Ovary (tissue), 9 donors: ENCODE data around the gene ABCA8. TPM values are rescaled to one million over a fixed set of nuclear protein-coding genes. Genes with fewer than 3 reads are reported as not detected.

Experiments used
- DNase-seq, 5 donors: peaks; one replicate each; pipeline ENCODE4 v3.0.0-alpha.2; 2019 to 2020
- H3K27ac ChIP-seq, 2 donors: fragments of 200-600 bp; one replicate each; pipeline versions ENCODE4 v1.5.1 to v1.8.0; 2019 to 2022
- H3K27me3 ChIP-seq: fragments of 200-600 bp; one replicate; pipeline ENCODE4 v1.8.0; 2022
- H3K36me3 ChIP-seq: fragments of 200-600 bp; sonication (generic); one replicate; pipeline ENCODE4 v1.5.1; 2019
- H3K4me1 ChIP-seq: one replicate; pipeline ENCODE4 v1.8.1; 2013; ENCODE audit warnings: mild to moderate bottlenecking, moderate library complexity; ENCODE audit not compliant: insufficient read depth
- H3K4me3 ChIP-seq: fragments of 200-600 bp; sonication (generic); one replicate; pipeline ENCODE4 v1.5.1; 2017
- H3K9me3 ChIP-seq, 2 donors: fragments of 200-600 bp in 1 of 2; sonication (generic) in 1 of 2; one replicate each; pipeline versions ENCODE4 v1.5.1 to v1.8.1; 2013 to 2019; ENCODE audit warnings: mild to moderate bottlenecking in 1 of 2, moderate library complexity in 1 of 2
- EP300 ChIP-seq: sonication (generic); formaldehyde crosslinking; IDR thresholded peaks from one replicate; pipeline ENCODE4 v1.6.1; 2017; ENCODE audit warnings: antibody characterized with exemption
- POLR2A ChIP-seq: fragments of 450-650 bp; IDR thresholded peaks from one replicate; pipeline ENCODE4 v1.6.1; 2017; ENCODE audit warnings: antibody characterized with exemption, mild to moderate bottlenecking, moderate library complexity
- WGBS, 3 donors: extraction: QIAGEN DNeasy Blood & Tissue Kit in 1 of 3; methylation state at CpG; one replicate each; pipeline versions ENCODE4 v1.1.5 to v1.1.7; 2013 to 2017; 5-methylcytosine and 5-hydroxymethylcytosine counted together
- intact Hi-C, 4 donors: fragments of 100-400 bp; cut with DNase I; formaldehyde crosslinking; loops; one replicate each; pipeline versions ENCODE4 v1.11.0 to v1.15.1; 2022 to 2023
- polyA plus RNA-seq, 2 donors: library from polyadenylated mRNA; stranded (reverse); fragments of 200-250 nt in 1 of 2; fragments of 350-450 nt in 1 of 2; fragmentation: Illumina TruSeq in 1 of 2; extraction: RNeasy Lipid Tissue Mini Kit (QIAGEN cat#74804) in 1 of 2; gene quantifications; one replicate each; pipeline ENCODE4 v1.2.3, GENCODE V29; 2013 to 2014
- total RNA-seq, 7 donors: library from RNA; depleted of rRNA in 2 of 7; stranded (reverse); fragments of >200 nt in 2 of 7; fragmentation: NEBNext Ultra II Directional in 3 of 7; extraction: Animal tissue kit (Norgen Biotek cat#: 25700) in 3 of 7; gene quantifications; one replicate each; pipeline versions ENCODE4 v1.1.0 to v1.2.4, GENCODE V29; 2016 to 2023
- TF ChIP-seq, protein P1 (sequence below), 3 donors: fragments of 450-650 bp in 2 of 3; fragments of 200-600 bp in 1 of 3; IDR thresholded peaks; one replicate each; pipeline versions ENCODE4 v1.5.1 to v1.8.0; 2016 to 2022; ENCODE audit warnings: antibody characterized with exemption in 3 of 3, mild to moderate bottlenecking in 1 of 3
- donor health status: DM: no; HTN: no; CAD: no; lungs with moderate emphysema.
- donor health status: DM: no; HTN: no; CAD: no.
- donor health status: Bipolar disorder and iron deficiency.
- donor health status: DM: yes; HTN: yes; CAD: no.
- donor health status: DM: no; HTN: no; CAD: no.
- donor health status: DM: yes; HTN: yes; CAD: no.

Gene ABCA8
- total and polyA plus RNA-seq, 9 donors = 69.2 to 218 (median 98.5) TPM

GRCh38 chr17:68832109-68832802 is 122.9 kb downstream of the ABCA8 start:
- 47 to 52% (median 48%) methylated on average over 2 of the region's 2 CpGs for WGBS, 3 donors
- no peaks in the 10 kb centered on the region for H3K36me3 ChIP-seq
- intact Hi-C loops = no loop called here
- H3K4me1 ChIP-seq = peaks cover 7% of the 10 kb centered on the region
- no peak overlapping the region for H3K4me3 ChIP-seq
- DNase-seq = no peak
- no peaks in the 10 kb centered on the region for H3K27me3 ChIP-seq
- H3K9me3 ChIP-seq = no peaks in the 10 kb centered on the region
- no peak overlapping the region for H3K27ac ChIP-seq
- TF ChIP-seq, protein P1, sequence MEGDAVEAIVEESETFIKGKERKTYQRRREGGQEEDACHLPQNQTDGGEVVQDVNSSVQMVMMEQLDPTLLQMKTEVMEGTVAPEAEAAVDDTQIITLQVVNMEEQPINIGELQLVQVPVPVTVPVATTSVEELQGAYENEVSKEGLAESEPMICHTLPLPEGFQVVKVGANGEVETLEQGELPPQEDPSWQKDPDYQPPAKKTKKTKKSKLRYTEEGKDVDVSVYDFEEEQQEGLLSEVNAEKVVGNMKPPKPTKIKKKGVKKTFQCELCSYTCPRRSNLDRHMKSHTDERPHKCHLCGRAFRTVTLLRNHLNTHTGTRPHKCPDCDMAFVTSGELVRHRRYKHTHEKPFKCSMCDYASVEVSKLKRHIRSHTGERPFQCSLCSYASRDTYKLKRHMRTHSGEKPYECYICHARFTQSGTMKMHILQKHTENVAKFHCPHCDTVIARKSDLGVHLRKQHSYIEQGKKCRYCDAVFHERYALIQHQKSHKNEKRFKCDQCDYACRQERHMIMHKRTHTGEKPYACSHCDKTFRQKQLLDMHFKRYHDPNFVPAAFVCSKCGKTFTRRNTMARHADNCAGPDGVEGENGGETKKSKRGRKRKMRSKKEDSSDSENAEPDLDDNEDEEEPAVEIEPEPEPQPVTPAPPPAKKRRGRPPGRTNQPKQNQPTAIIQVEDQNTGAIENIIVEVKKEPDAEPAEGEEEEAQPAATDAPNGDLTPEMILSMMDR (IDR thresholded peaks at IDR 0.05) = no peak
- TF ChIP-seq EP300 = no peak
- no peak for TF ChIP-seq POLR2A

- intact Hi-C loops = no loop called here
- WGBS, 3 donors = 86 to 90% (median 87%) methylated on average over 7 of the region's 7 CpGs
- H3K36me3 ChIP-seq = no peaks in the 10 kb centered on the region
- no peak overlapping the region for H3K27ac ChIP-seq
- no peak for DNase-seq
- H3K4me3 ChIP-seq = no peak overlapping the region
- H3K27me3 ChIP-seq = no peaks in the 10 kb centered on the region
- peaks cover 7% of the 10 kb centered on the region for H3K4me1 ChIP-seq
- TF ChIP-seq, protein P1 (IDR thresholded peaks at IDR 0.05) = no peak
- TF ChIP-seq POLR2A (no peak), EP300 (no peak)
- no peaks in the 10 kb centered on the region for H3K9me3 ChIP-seq
Measured at GRCh38 chr17:68831170-68831569, 124.0 kb downstream of the ABCA8 start.

GRCh38 chr17:68830313-68830712 is 124.9 kb downstream of the ABCA8 start:
- Histone ChIP-seq H3K4me3 (no peak overlapping the region), H3K27me3 (no peaks in the 10 kb centered on the region), H3K27ac (no peak overlapping the region), H3K36me3 (no peaks in the 10 kb centered on the region), H3K4me1 (peaks cover 7% of the 10 kb centered on the region), H3K9me3 (no peaks in the 10 kb centered on the region)
- no peak for DNase-seq
- TF ChIP-seq POLR2A = no peak
- TF ChIP-seq, protein P1 (IDR thresholded peaks at IDR 0.05) = no peak
- no peak for TF ChIP-seq EP300
- WGBS, 3 donors = 43 to 63% (median 50%) methylated on average over 2 of the region's 2 CpGs
- intact Hi-C loops = no loop called here

GRCh38 chr17:68829211-68829610 is 126.0 kb downstream of the ABCA8 start:
- Histone ChIP-seq H3K27ac (no peak overlapping the region), H3K36me3 (no peaks in the 10 kb centered on the region), H3K9me3 (no peaks in the 10 kb centered on the region), H3K4me1 (peaks cover 5% of the 10 kb centered on the region), H3K27me3 (no peaks in the 10 kb centered on the region), H3K4me3 (no peak overlapping the region)
- TF ChIP-seq POLR2A = no peak
- no peak for TF ChIP-seq EP300
- TF ChIP-seq, protein P1 (IDR thresholded peaks at IDR 0.05) = no peak
- WGBS, 3 donors = 87 to 91% (median 90%) methylated on average over 4 of the region's 4 CpGs
- intact Hi-C loops = no loop called here
- DNase-seq = no peak
